ENCODE results near the gene ACTR3C.

Gene ACTR3C

GRCh38 chr7:150365673-150366398, 42.5 kb upstream of the ACTR3C start:
- H3K27ac ChIP-seq: no peak overlapping the region
- H3K36me3 ChIP-seq (replicated peaks): no peaks in the 10 kb centered on the region
- TF ChIP-seq CTCF (IDR thresholded peaks at IDR 0.05; ENCODE audit: low read depth, low read length, missing control alignments): no peak
- no peak for DNase-seq
- no peaks in the 10 kb centered on the region for H3K27me3 ChIP-seq (replicated peaks)
- in situ Hi-C loops (cut with HindIII; ENCODE audit: low pct_ligation_motif_present, low sequenced_read_pairs): no loop called here
- H3K4me3 ChIP-seq (ENCODE audit: low read depth, low read length): no peak overlapping the region

GRCh38 chr7:150365194-150365593, 41.8 kb upstream of the ACTR3C start:
- no peaks in the 10 kb centered on the region for H3K36me3 ChIP-seq (replicated peaks)
- no peak for TF ChIP-seq CTCF (IDR thresholded peaks at IDR 0.05; ENCODE audit: low read depth, low read length, missing control alignments)
- H3K4me3 ChIP-seq (ENCODE audit: low read depth, low read length): no peak overlapping the region
- H3K27ac ChIP-seq: no peak overlapping the region
- in situ Hi-C loops (cut with HindIII; ENCODE audit: low pct_ligation_motif_present, low sequenced_read_pairs): no loop called here
- no peak for DNase-seq
- no peaks in the 10 kb centered on the region for H3K27me3 ChIP-seq (replicated peaks)

GRCh38 chr7:150363872-150364271, 40.5 kb upstream of the ACTR3C start:
- no peak overlapping the region for H3K27ac ChIP-seq

GRCh38 chr7:150363370-150363769, 40.0 kb upstream of the ACTR3C start:
- in situ Hi-C loops (cut with HindIII; ENCODE audit: low pct_ligation_motif_present, low sequenced_read_pairs): no loop called here
- DNase-seq: no peak
- Histone ChIP-seq H3K27me3 (replicated peaks) (no peaks in the 10 kb centered on the region), H3K27ac (no peak overlapping the region), H3K36me3 (replicated peaks) (no peaks in the 10 kb centered on the region), H3K4me3 (ENCODE audit: low read depth, low read length) (no peak overlapping the region)
- TF ChIP-seq CTCF (IDR thresholded peaks at IDR 0.05; ENCODE audit: low read depth, low read length, missing control alignments): no peak

More at GRCh38 chr7:150363872-150364271, 40.5 kb upstream of the ACTR3C start:
- H3K4me3 ChIP-seq (ENCODE audit: low read depth, low read length): no peak overlapping the region
- TF ChIP-seq CTCF (IDR thresholded peaks at IDR 0.05; ENCODE audit: low read depth, low read length, missing control alignments): no peak
- no peak for DNase-seq
- H3K36me3 ChIP-seq (replicated peaks): no peaks in the 10 kb centered on the region
- no peaks in the 10 kb centered on the region for H3K27me3 ChIP-seq (replicated peaks)
- in situ Hi-C loops (cut with HindIII; ENCODE audit: low pct_ligation_motif_present, low sequenced_read_pairs): no loop called here

- Histone ChIP-seq H3K27me3 (replicated peaks) (no peaks in the 10 kb centered on the region), H3K27ac (no peak overlapping the region), H3K4me3 (ENCODE audit: low read depth, low read length) (no peak overlapping the region), H3K36me3 (replicated peaks) (no peaks in the 10 kb centered on the region)
- in situ Hi-C loops (cut with HindIII; ENCODE audit: low pct_ligation_motif_present, low sequenced_read_pairs): no loop called here
- no peak for TF ChIP-seq CTCF (IDR thresholded peaks at IDR 0.05; ENCODE audit: low read depth, low read length, missing control alignments)
- DNase-seq: no peak
Measured at GRCh38 chr7:150361807-150362621, 38.7 kb upstream of the ACTR3C start.

Measured in brain microvascular endothelial cell (primary cell).